ENCODE data around the gene GRHPR. TPM values are rescaled to one million over a fixed set of nuclear protein-coding genes. Genes with fewer than 3 reads are reported as not detected.

GRHPR gene
- total RNA-seq, 1 experiment from 2014 or later: 80.7 TPM

- Mint-ChIP-seq H3K9me3 (peaks cover 6% of the 10 kb centered on the region; the same call in 1 of the 2 replicates), H3K4me1 (no peaks in the 10 kb centered on the region), H3K27me3 (ENCODE audit: low read depth) (no peaks in the 10 kb centered on the region), H3K36me3 (no peaks in the 10 kb centered on the region), H3K4me3 (no peak overlapping the region), H3K27ac (no peak overlapping the region)
- DNase-seq (ENCODE audit: low spot score) (no peak), ATAC-seq (no peak)
- POLR2A ChIA-PET: interaction anchor here (0.6 kb wide), 1 partner anchor 351 kb away, joined by 3 read pairs; no protein-coding TSS in a partner anchor
- CTCF ChIA-PET: interaction anchor here (1.2 to 1.5 kb wide), 2 partner anchors 12 to 16 kb away, joined by 3 to 5 read pairs; no protein-coding TSS in a partner anchor
- TF ChIP-seq ARID4B (CRISPR knock-in tag; IDR thresholded peaks at IDR 0.05; ENCODE audit: borderline replicate concordance) (no peak), GABPB1 (CRISPR knock-in tag; IDR thresholded peaks at IDR 0.05) (no peak), USF1 (CRISPR knock-in tag; IDR thresholded peaks at IDR 0.05) (no peak), NFYB (CRISPR knock-in tag; conservative IDR thresholded peaks at IDR 0.05; ENCODE audit: low read depth) (no peak), FOXP1 (CRISPR knock-in tag; IDR thresholded peaks at IDR 0.05; ENCODE audit: borderline replicate concordance) (no peak), ZNF532 (CRISPR knock-in tag; IDR thresholded peaks at IDR 0.05; ENCODE audit: borderline replicate concordance) (no peak), ZNF423 (CRISPR knock-in tag; IDR thresholded peaks at IDR 0.05) (no peak), JAZF1 (CRISPR knock-in tag; IDR thresholded peaks at IDR 0.05) (no peak), TEAD4 (CRISPR knock-in tag; IDR thresholded peaks at IDR 0.05) (no peak), ATF6 (CRISPR knock-in tag; IDR thresholded peaks at IDR 0.05) (no peak)
Observed at GRCh38 chr9:37395229-37395628, 27.3 kb upstream of the GRHPR start.

- CTCF ChIA-PET: interaction anchor here (1.2 to 1.5 kb wide), 2 partner anchors 12 to 15 kb away, joined by 3 to 5 read pairs; no protein-coding TSS in a partner anchor
- no peak for ATAC-seq
- Mint-ChIP-seq H3K9me3 (peaks cover 6% of the 10 kb centered on the region; the same call in 1 of the 2 replicates), H3K4me3 (no peak overlapping the region), H3K27ac (no peak overlapping the region), H3K4me1 (no peaks in the 10 kb centered on the region), H3K27me3 (ENCODE audit: low read depth) (no peaks in the 10 kb centered on the region), H3K36me3 (no peaks in the 10 kb centered on the region)
- POLR2A ChIA-PET: no interaction called here
- no peak for DNase-seq (ENCODE audit: low spot score)
- TF ChIP-seq PREB (CRISPR knock-in tag; IDR thresholded peaks at IDR 0.05; ENCODE audit: borderline replicate concordance) (no peak), NR3C1 (CRISPR knock-in tag; conservative IDR thresholded peaks at IDR 0.05; ENCODE audit: low read depth) (no peak), ZNF317 (CRISPR knock-in tag; IDR thresholded peaks at IDR 0.05; ENCODE audit: borderline replicate concordance, low read depth) (no peak), SOX15 (CRISPR knock-in tag; IDR thresholded peaks at IDR 0.05) (no peak), USF2 (CRISPR knock-in tag; IDR thresholded peaks at IDR 0.05) (no peak), ATF1 (CRISPR knock-in tag; IDR thresholded peaks at IDR 0.05) (no peak), JUN (CRISPR knock-in tag; IDR thresholded peaks at IDR 0.05) (no peak), ZNF425 (CRISPR knock-in tag; conservative IDR thresholded peaks at IDR 0.05) (no peak), ZNF263 (CRISPR knock-in tag; IDR thresholded peaks at IDR 0.05; ENCODE audit: low read depth) (no peak), NFATC4 (CRISPR knock-in tag; IDR thresholded peaks at IDR 0.05) (no peak)
Observed at GRCh38 chr9:37395663-37396062, 26.8 kb upstream of the GRHPR start.

All from WTC11 (cell line).